Endodermal cell (in vitro differentiated cells): ENCODE data around the gene GABRG3. TPM values are rescaled to one million over a fixed set of nuclear protein-coding genes. Genes with fewer than 3 reads are reported as not detected.

Experiments used
- DNase-seq: peaks from one replicate; pipeline ENCODE4 v3.0.0-alpha.2; 2017
- H3K27ac ChIP-seq: 2 replicates; pipeline ENCODE4 v1.5.1; 2013; ENCODE audit warnings: mild to moderate bottlenecking, low read depth, low read length, moderate library complexity
- H3K27me3 ChIP-seq: 2 replicates; pipeline ENCODE4 v1.6.1; 2013; ENCODE audit warnings: mild to moderate bottlenecking, low read length, moderate library complexity; ENCODE audit not compliant: insufficient read depth, control insufficient read depth, poor library complexity, severe bottlenecking
- H3K36me3 ChIP-seq: 2 replicates; pipeline ENCODE4 v1.7.0; 2013; ENCODE audit warnings: mild to moderate bottlenecking, low read length, moderate library complexity; ENCODE audit not compliant: control insufficient read depth, insufficient read depth
- H3K4me1 ChIP-seq: one replicate; pipeline ENCODE4 v1.7.0; 2013; ENCODE audit warnings: low read length; ENCODE audit not compliant: control insufficient read depth, insufficient read depth
- H3K4me3 ChIP-seq: 2 replicates; pipeline ENCODE4 v1.5.1; 2013; ENCODE audit warnings: mild to moderate bottlenecking, low read length, moderate library complexity
- H3K9ac ChIP-seq: 2 replicates; pipeline ENCODE4 v1.6.1; 2013; ENCODE audit warnings: mild to moderate bottlenecking, low read length, moderate library complexity; ENCODE audit not compliant: poor library complexity, severe bottlenecking; ENCODE audit errors: extremely low read depth
- H3K9me3 ChIP-seq: 2 replicates; pipeline ENCODE4 v1.6.1; 2013; ENCODE audit warnings: mild to moderate bottlenecking, low read length, moderate library complexity; ENCODE audit not compliant: control insufficient read depth
- H3K27ac Mint-ChIP-seq: 2 replicates; pipeline ENCODE4 v1.8.0; 2020; ENCODE audit warnings: mixed read lengths
- H3K27me3 Mint-ChIP-seq: 2 replicates; pipeline ENCODE4 v1.8.0; 2021; ENCODE audit warnings: mild to moderate bottlenecking, mixed read lengths; ENCODE audit not compliant: insufficient read depth
- H3K36me3 Mint-ChIP-seq: 2 replicates; pipeline ENCODE4 v1.8.0; 2020; ENCODE audit warnings: low read depth, mixed read lengths
- H3K4me1 Mint-ChIP-seq: 2 replicates; pipeline ENCODE4 v1.8.0; 2020; ENCODE audit warnings: mixed read lengths
- H3K4me3 Mint-ChIP-seq: 2 replicates; pipeline ENCODE4 v1.8.0; 2020; ENCODE audit warnings: mild to moderate bottlenecking, moderate library complexity, mixed read lengths
- H3K9me3 Mint-ChIP-seq: 2 replicates; pipeline ENCODE4 v1.8.0; 2020; ENCODE audit warnings: mild to moderate bottlenecking, mixed read lengths
- WGBS, 2 experiments: methylation state at CpG; one replicate each; pipeline versions ENCODE4 v1.1.5 to v1.1.7; 2013; ENCODE audit warnings: missing lambda C conversion rate in 2 of 2, mixed read lengths in 1 of 2; ENCODE audit not compliant: insufficient coverage in 1 of 2, insufficient read length in 1 of 2; 5-methylcytosine and 5-hydroxymethylcytosine counted together
- total RNA-seq, 2 donors: library from RNA; stranded (reverse); fragmentation: NEBNext Ultra II Directional in 1 of 2; extraction: Animal tissue kit (Norgen Biotek cat#: 25700) in 1 of 2; gene quantifications; 2 replicates in 1 of 2; 3 replicates in 1 of 2; pipeline ENCODE4 v1.2.1, GENCODE V29; 2021
- TF ChIP-seq, protein P1 (sequence below): fragments of 200-600 bp; sonication (generic); conservative IDR thresholded peaks from 2 replicates; pipeline ENCODE4 v1.5.0; 2021; ENCODE audit warnings: antibody characterized with exemption, mild to moderate bottlenecking

GABRG3 gene
- total RNA-seq, 2 donors from 2014 or later = 0.48 to 0.84 TPM

DNA sequence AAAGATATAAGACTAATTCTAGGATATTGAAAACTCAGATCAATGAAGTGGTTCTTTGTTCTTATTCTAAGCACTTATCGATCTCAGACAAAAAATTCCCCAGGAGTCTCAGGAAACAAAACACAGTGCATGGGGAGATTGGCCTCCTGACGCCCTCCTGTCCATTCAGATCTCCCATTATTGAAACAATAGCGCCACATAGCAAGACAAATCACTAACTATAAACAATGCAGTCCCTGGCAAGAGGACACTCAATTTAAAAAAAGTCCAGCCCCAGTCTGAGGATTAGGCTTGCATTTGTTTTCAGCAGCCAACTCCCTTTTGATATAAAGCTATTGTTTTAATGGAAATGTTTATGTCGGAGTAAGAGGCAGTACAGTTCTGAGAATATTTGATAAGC, 528.2 kb downstream of the GABRG3 start:
- 67 to 88% methylated on average over 3 to 4 of the region's 4 CpGs for WGBS, 2 experiments
- Histone ChIP-seq H3K36me3 (no peaks in the 10 kb centered on the region), H3K4me1 (no peaks in the 10 kb centered on the region), H3K27me3 (no peaks in the 10 kb centered on the region), H3K9me3 (no peaks in the 10 kb centered on the region), H3K9ac (no peak overlapping the region), H3K4me3 (no peak overlapping the region), H3K27ac (no peak overlapping the region)
- TF ChIP-seq, protein P1, sequence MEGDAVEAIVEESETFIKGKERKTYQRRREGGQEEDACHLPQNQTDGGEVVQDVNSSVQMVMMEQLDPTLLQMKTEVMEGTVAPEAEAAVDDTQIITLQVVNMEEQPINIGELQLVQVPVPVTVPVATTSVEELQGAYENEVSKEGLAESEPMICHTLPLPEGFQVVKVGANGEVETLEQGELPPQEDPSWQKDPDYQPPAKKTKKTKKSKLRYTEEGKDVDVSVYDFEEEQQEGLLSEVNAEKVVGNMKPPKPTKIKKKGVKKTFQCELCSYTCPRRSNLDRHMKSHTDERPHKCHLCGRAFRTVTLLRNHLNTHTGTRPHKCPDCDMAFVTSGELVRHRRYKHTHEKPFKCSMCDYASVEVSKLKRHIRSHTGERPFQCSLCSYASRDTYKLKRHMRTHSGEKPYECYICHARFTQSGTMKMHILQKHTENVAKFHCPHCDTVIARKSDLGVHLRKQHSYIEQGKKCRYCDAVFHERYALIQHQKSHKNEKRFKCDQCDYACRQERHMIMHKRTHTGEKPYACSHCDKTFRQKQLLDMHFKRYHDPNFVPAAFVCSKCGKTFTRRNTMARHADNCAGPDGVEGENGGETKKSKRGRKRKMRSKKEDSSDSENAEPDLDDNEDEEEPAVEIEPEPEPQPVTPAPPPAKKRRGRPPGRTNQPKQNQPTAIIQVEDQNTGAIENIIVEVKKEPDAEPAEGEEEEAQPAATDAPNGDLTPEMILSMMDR = no peak
- H3K4me1 Mint-ChIP-seq = peaks cover 2% of the 10 kb centered on the region
- no peak overlapping the region for H3K4me3 Mint-ChIP-seq
- no peaks in the 10 kb centered on the region for H3K36me3 Mint-ChIP-seq
- DNase-seq = no peak
- no peaks in the 10 kb centered on the region for H3K9me3 Mint-ChIP-seq
- H3K27ac Mint-ChIP-seq = no peak overlapping the region
- no peaks in the 10 kb centered on the region for H3K27me3 Mint-ChIP-seq

GRCh38 chr15:27499719-27500118, 528.7 kb downstream of the GABRG3 start:
- Histone ChIP-seq H3K4me3 (no peak overlapping the region), H3K27ac (no peak overlapping the region), H3K27me3 (no peaks in the 10 kb centered on the region), H3K36me3 (no peaks in the 10 kb centered on the region), H3K9me3 (no peaks in the 10 kb centered on the region), H3K9ac (no peak overlapping the region), H3K4me1 (no peaks in the 10 kb centered on the region)
- H3K36me3 Mint-ChIP-seq = no peaks in the 10 kb centered on the region
- WGBS, 2 experiments = 72 to 75% methylated on average over 6 of the region's 6 CpGs
- no peak overlapping the region for H3K27ac Mint-ChIP-seq
- no peak for DNase-seq
- no peaks in the 10 kb centered on the region for H3K9me3 Mint-ChIP-seq
- H3K27me3 Mint-ChIP-seq = no peaks in the 10 kb centered on the region
- TF ChIP-seq, protein P1 = no peak
- no peak overlapping the region for H3K4me3 Mint-ChIP-seq
- H3K4me1 Mint-ChIP-seq = peaks cover 2% of the 10 kb centered on the region

DNA sequence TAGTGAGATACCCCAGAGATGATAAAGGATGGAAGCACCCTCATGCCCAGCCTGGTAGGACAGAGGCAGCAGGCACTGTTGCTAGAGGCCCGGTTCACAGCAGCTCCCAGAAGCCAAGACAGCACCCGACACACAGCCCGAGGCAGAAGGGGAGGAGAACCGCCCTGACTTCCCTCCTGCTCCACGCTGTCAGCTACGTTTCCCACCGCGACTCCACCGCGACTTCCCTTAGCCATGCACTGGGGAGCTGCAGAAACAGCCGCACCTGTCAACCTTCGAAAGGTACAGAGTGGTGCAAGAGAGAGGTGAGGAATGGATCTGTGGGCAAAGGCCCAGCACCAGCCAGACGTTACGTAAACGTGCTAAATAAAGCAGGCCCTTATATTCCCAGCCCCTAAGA, 529.2 kb downstream of the GABRG3 start:
- TF ChIP-seq, protein P1 = no peak
- H3K9me3 Mint-ChIP-seq = no peaks in the 10 kb centered on the region
- Histone ChIP-seq H3K36me3 (no peaks in the 10 kb centered on the region), H3K9ac (no peak overlapping the region), H3K9me3 (no peaks in the 10 kb centered on the region), H3K27ac (no peak overlapping the region), H3K4me1 (no peaks in the 10 kb centered on the region), H3K27me3 (no peaks in the 10 kb centered on the region), H3K4me3 (no peak overlapping the region)
- H3K36me3 Mint-ChIP-seq = no peaks in the 10 kb centered on the region
- H3K27ac Mint-ChIP-seq = no peak overlapping the region
- 91 to 95% methylated on average over 15 of the region's 15 CpGs for WGBS, 2 experiments
- no peak overlapping the region for H3K4me3 Mint-ChIP-seq
- no peak for DNase-seq
- no peaks in the 10 kb centered on the region for H3K27me3 Mint-ChIP-seq
- H3K4me1 Mint-ChIP-seq = peaks cover 2% of the 10 kb centered on the region
